Endothelial cell of umbilical vein (primary cell): ENCODE results near the gene SMC3. TPM values are rescaled to one million over a fixed set of nuclear protein-coding genes. Genes with fewer than 3 reads are reported as not detected.
A peak's percentile ranks its signal among the peaks of the same experiment; 100 is the strongest.

ENCODE experiments used
- BruUV-seq: library from RNA; stranded (reverse); fragments of 400-500 nt; replicated peaks from 2 replicates; lab custom pipeline; 2021; lab: Mats Ljungman, UMichigan
- CTCF ChIA-PET: fragments of 300-600, 350-600 bp; sonication (Branson Sonifier 250); formaldehyde crosslinking; loops from one replicate; lab custom pipeline; 2021; ENCODE audit warnings: antibody characterized with exemption, inconsistent platforms; lab: Charles Lee
- POLR2A ChIA-PET: fragments of 300-600, 350-600 bp; sonication (Branson Sonifier 250); formaldehyde crosslinking; loops from one replicate; lab custom pipeline; 2021; ENCODE audit warnings: antibody characterized with exemption, inconsistent platforms; lab: Charles Lee
- DNase-seq: peaks from one replicate; pipeline ENCODE4 v3.0.0-alpha.2; 2011; ENCODE audit warnings: low read depth, low spot score
- FAIRE-seq: peaks from 2 replicates; lab custom pipeline; 2011; peaks lifted over from hg19 to GRCh38; lab: Jason Lieb, UNC
- H2AFZ ChIP-seq: 2 replicates; pipeline ENCODE4 v1.6.0; 2012; ENCODE audit warnings: low read depth, low read length, control low read depth, inconsistent platforms
- H3K27ac ChIP-seq: 2 replicates; pipeline ENCODE4 v1.5.1; 2011; ENCODE audit warnings: low read depth, mild to moderate bottlenecking, control low read depth, low read length, moderate library complexity; ENCODE audit not compliant: insufficient read depth
- H3K27me3 ChIP-seq, 2 experiments: 2 replicates each; pipeline versions ENCODE4 v1.6.0 to v1.6.1; 2011; ENCODE audit warnings: low read length in 2 of 2, mixed read lengths in 1 of 2; ENCODE audit not compliant: control insufficient read depth in 2 of 2, insufficient read depth in 2 of 2
- H3K36me3 ChIP-seq, 2 experiments: 2 replicates in 1 of 2; 3 replicates in 1 of 2; pipeline ENCODE4 v1.5.1; 2011; ENCODE audit warnings: low read length in 2 of 2, mild to moderate bottlenecking in 1 of 2, moderate library complexity in 1 of 2; ENCODE audit not compliant: control insufficient read depth in 2 of 2, insufficient read depth in 2 of 2; ENCODE audit errors: extremely low read depth in 1 of 2
- H3K4me1 ChIP-seq: 3 replicates; pipeline ENCODE4 v1.5.1; 2011; ENCODE audit warnings: mild to moderate bottlenecking, low read length; ENCODE audit not compliant: control insufficient read depth, insufficient read depth; ENCODE audit errors: extremely low read depth
- H3K4me2 ChIP-seq: 2 replicates; pipeline ENCODE4 v1.6.1; 2011; ENCODE audit warnings: low read length, control low read depth, mixed read lengths; ENCODE audit not compliant: insufficient read depth
- H3K4me3 ChIP-seq, 3 experiments: fragments of 200-600 bp in 1 of 3; sonication (generic), shearing (Covaris generic) in 1 of 3; replicated peaks in 1 of 3; 2 replicates each; pipeline ENCODE4 v1.5.1; 2011 to 2016; ENCODE audit warnings: control low read depth in 3 of 3, low read length in 3 of 3, mild to moderate bottlenecking in 2 of 3, inconsistent platforms in 1 of 3, low read depth in 1 of 3, moderate library complexity in 1 of 3; ENCODE audit not compliant: insufficient read depth in 1 of 3
- H3K79me2 ChIP-seq: 2 replicates; pipeline ENCODE4 v1.6.0; 2012; ENCODE audit warnings: low read length, inconsistent platforms; ENCODE audit not compliant: control insufficient read depth, insufficient read depth
- H3K9ac ChIP-seq: replicated peaks from 2 replicates; pipeline ENCODE3; 2011; ENCODE audit warnings: low read length, control low read depth; ENCODE audit not compliant: insufficient read depth; ENCODE audit errors: extremely low read depth
- H3K9me1 ChIP-seq: replicated peaks from 3 replicates; pipeline ENCODE4 v1.6.0; 2011; ENCODE audit warnings: mild to moderate bottlenecking, low read length; ENCODE audit not compliant: control insufficient read depth, insufficient read depth; ENCODE audit errors: extremely low read depth
- H3K9me3 ChIP-seq: replicated peaks from 2 replicates; pipeline ENCODE4 v1.5.1; 2012; ENCODE audit warnings: low read length, inconsistent platforms; ENCODE audit not compliant: control insufficient read depth, insufficient read depth
- H4K20me1 ChIP-seq: replicated peaks from 2 replicates; pipeline ENCODE3; 2011; ENCODE audit warnings: mild to moderate bottlenecking, low read length; ENCODE audit not compliant: control insufficient read depth, insufficient read depth; ENCODE audit errors: extremely low read depth
- EZH2 ChIP-seq: IDR thresholded peaks from 2 replicates; pipeline ENCODE4 v1.6.1; 2012; ENCODE audit warnings: borderline replicate concordance, low read depth, mild to moderate bottlenecking, moderate library complexity, low read length, inconsistent platforms; ENCODE audit not compliant: severe bottlenecking
- FOS ChIP-seq: IDR thresholded peaks from 2 replicates; pipeline ENCODE4 v1.6.1; 2011; ENCODE audit warnings: mild to moderate bottlenecking, low read length, moderate library complexity, borderline replicate concordance; ENCODE audit not compliant: insufficient read depth
- JUN ChIP-seq: IDR thresholded peaks from 2 replicates; pipeline ENCODE4 v1.6.1; 2011; ENCODE audit warnings: borderline replicate concordance, low read depth; ENCODE audit not compliant: insufficient read length, insufficient read depth
- MYC ChIP-seq: IDR thresholded peaks from one replicate; pipeline ENCODE4 v1.6.1; 2011; ENCODE audit warnings: mild to moderate bottlenecking, low read depth, low read length
- POLR2AphosphoS5 ChIP-seq: IDR thresholded peaks from 2 replicates; pipeline ENCODE4 v1.6.1; 2012; ENCODE audit warnings: low read depth, mild to moderate bottlenecking, control low read depth, low read length, moderate library complexity; ENCODE audit not compliant: insufficient read depth
- dilution Hi-C: fragments of 300-500 bp; cut with MboI; formaldehyde crosslinking; loops from one replicate; pipeline ENCODE4 v1.15.0; 2019; ENCODE audit warnings: low sequenced_read_pairs; ENCODE audit not compliant: extremely low pct_ligation_motif_present
- intact Hi-C: fragments of 100-400 bp; cut with micrococcal nuclease; formaldehyde crosslinking; loops from one replicate; pipeline ENCODE4 v1.10.0; 2022
- polyA plus RNA-seq, 4 experiments: library from polyadenylated mRNA; depleted of rRNA in 3 of 4; stranded (reverse) in 3 of 4; unstranded in 1 of 4; fragments of >200 nt; gene quantifications; 2 replicates each; pipeline versions ENCODE4 v1.2.1 to v1.2.3, GENCODE V29; 2011 to 2012; ENCODE audit warnings: missing spikeins in 1 of 4
- total RNA-seq: library from RNA; stranded (reverse); gene quantifications from 2 replicates; pipeline ENCODE4 v1.2.3, GENCODE V29; 2021
- TF ChIP-seq, protein P1 (sequence below): IDR thresholded peaks from 2 replicates; pipeline ENCODE4 v1.6.1; 2011; ENCODE audit not compliant: insufficient read depth, insufficient read length
- TF ChIP-seq, protein P2 (sequence below), 2 donors: IDR thresholded peaks; 1 replicate in 1 of 2; 2 replicates in 1 of 2; pipeline ENCODE4 v1.5.1; 2011; ENCODE audit warnings: low read length in 2 of 2, mild to moderate bottlenecking in 2 of 2, moderate library complexity in 2 of 2, control low read depth in 1 of 2, inconsistent platforms in 1 of 2, low read depth in 1 of 2; ENCODE audit not compliant: insufficient read depth in 1 of 2; ENCODE audit errors: extremely low read depth in 1 of 2

Gene SMC3
- total and polyA plus RNA-seq, 2 donors (not counting 3 experiments of a cell fraction or from before 2014, with no cell fraction given): 5.5 to 44.2 TPM

DNA sequence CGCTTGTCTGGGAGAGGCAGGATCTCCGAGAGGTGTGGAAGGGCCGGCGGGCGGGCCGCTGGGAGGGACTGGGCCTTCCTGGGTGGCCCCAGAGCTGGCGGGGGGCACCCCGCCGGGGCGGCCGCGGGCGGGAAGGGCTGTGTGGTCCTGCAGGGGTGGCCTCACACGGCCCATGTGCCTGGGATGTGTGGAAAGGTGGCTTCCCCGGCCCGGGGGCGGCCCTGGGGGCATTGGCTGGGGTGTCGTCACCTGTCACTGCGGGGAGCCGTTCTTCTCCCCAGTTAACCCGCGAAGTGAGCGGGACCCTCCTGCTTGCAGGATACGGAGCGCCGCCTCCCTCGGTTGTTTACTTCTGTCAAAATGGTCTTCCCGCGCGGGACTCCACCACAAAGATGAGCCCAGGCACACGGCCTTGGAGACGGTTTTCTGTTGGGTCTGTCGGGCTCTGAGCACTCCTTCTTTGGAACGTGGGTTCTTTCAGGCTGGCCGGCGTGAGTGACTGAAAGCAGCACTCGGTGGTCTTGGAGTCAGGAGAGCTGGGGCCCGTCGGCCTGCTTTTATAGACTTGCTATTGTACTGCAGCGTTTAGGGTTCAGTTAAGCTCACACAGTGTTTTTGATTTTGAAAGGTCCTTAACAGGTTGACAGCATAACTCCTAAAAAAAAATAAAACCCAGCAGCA lies 700 bp downstream of the SMC3 start:
- Histone ChIP-seq H3K4me3 (peak overlapping the region; percentile 65 to 95 (median 90)), H3K4me1 (peaks cover 14% of the 10 kb centered on the region), H3K36me3 (no peaks in the 10 kb centered on the region), H3K79me2 (peaks cover 53% of the 10 kb centered on the region), H4K20me1 (no peaks in the 10 kb centered on the region), H3K27ac (peak overlapping the region; percentile 96), H3K4me2 (peak overlapping the region; percentile 93), H3K27me3 (no peaks in the 10 kb centered on the region), H3K9me1 (no peaks in the 10 kb centered on the region), H3K9me3 (no peaks in the 10 kb centered on the region), H2AFZ (peak overlapping the region; percentile 83), H3K9ac (peak overlapping the region; percentile 93)
- DNase-seq: peak; percentile 45
- dilution Hi-C loops (loop anchor here (10.0 kb wide), 1 partner anchor 213 kb away; no protein-coding TSS in a partner anchor), intact Hi-C loops (loop anchor here (5.0 kb wide), 1 partner anchor 34 kb away; no protein-coding TSS in a partner anchor)
- no peak for TF ChIP-seq FOS
- TF ChIP-seq, protein P1, sequence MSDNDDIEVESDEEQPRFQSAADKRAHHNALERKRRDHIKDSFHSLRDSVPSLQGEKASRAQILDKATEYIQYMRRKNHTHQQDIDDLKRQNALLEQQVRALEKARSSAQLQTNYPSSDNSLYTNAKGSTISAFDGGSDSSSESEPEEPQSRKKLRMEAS: no peak
- no peak for TF ChIP-seq POLR2AphosphoS5
- TF ChIP-seq MYC: no peak
- TF ChIP-seq, protein P2, sequence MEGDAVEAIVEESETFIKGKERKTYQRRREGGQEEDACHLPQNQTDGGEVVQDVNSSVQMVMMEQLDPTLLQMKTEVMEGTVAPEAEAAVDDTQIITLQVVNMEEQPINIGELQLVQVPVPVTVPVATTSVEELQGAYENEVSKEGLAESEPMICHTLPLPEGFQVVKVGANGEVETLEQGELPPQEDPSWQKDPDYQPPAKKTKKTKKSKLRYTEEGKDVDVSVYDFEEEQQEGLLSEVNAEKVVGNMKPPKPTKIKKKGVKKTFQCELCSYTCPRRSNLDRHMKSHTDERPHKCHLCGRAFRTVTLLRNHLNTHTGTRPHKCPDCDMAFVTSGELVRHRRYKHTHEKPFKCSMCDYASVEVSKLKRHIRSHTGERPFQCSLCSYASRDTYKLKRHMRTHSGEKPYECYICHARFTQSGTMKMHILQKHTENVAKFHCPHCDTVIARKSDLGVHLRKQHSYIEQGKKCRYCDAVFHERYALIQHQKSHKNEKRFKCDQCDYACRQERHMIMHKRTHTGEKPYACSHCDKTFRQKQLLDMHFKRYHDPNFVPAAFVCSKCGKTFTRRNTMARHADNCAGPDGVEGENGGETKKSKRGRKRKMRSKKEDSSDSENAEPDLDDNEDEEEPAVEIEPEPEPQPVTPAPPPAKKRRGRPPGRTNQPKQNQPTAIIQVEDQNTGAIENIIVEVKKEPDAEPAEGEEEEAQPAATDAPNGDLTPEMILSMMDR (IDR thresholded peaks at IDR 0.05; ENCODE audit: extremely low read depth in 1 of 2, insufficient read depth in 1 of 2, low read depth in 1 of 2, low read length in 2 of 2): no peak
- no peak for TF ChIP-seq JUN
- no peak for TF ChIP-seq EZH2
- POLR2A ChIA-PET: no interaction called here
- no TSS peak for BruUV-seq
- FAIRE-seq: no peak
- CTCF ChIA-PET: no interaction called here
